ENCODE measurements around the gene TERB2. TPM values are rescaled to one million over a fixed set of nuclear protein-coding genes. Genes with fewer than 3 reads are reported as not detected.
A peak's percentile ranks its signal among the peaks of the same experiment; 100 is the strongest.
"Not testable (repeated sequence)": the region's sequence is repeated elsewhere in the genome, so short reads cannot be mapped to it uniquely, and the experiment has no call there.

Gene TERB2
- total RNA-seq, 1 donor from 2014 or later: not detected

DNA sequence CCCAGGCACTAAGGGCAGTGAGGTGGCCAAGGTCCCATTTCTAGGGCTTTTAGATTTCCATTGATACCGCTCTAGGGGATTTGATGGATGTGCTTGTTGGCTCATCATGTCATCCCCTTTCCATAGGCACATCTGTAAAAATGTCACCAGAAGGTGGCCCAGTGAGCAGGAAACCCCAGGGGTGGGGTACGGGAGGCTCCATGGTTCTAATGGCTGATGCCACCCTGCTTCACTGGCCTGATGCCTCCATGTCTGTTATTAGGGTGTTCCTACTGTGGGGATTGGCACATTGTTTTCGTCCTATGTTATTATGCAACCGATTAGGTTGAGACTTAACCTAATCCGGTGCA, 32.4 kb downstream of the TERB2 start:
- intact Hi-C loops (cut with micrococcal nuclease); DNase-seq; ATAC-seq: not testable (repeated sequence)

DNA sequence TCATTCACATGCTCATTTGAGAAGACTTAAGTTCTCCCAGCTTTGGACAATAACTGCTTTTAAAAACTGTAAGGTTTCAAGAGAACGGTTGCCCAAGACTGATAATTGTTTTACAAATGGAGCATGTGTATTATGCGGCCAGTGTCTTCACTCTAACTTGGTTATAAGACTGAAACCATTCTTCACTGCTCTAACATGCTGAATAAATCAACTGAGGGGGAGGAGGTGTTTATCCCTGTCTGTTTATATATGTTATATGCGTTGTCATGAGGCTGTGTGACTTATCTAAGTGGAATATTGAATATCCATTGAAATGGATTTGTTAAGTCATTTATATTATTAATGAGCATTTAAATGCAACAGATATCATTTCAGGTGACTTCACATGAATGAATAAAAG, 41.1 kb downstream of the TERB2 start:
- DNase-seq; intact Hi-C loops (cut with micrococcal nuclease); ATAC-seq: not testable (repeated sequence)

DNA sequence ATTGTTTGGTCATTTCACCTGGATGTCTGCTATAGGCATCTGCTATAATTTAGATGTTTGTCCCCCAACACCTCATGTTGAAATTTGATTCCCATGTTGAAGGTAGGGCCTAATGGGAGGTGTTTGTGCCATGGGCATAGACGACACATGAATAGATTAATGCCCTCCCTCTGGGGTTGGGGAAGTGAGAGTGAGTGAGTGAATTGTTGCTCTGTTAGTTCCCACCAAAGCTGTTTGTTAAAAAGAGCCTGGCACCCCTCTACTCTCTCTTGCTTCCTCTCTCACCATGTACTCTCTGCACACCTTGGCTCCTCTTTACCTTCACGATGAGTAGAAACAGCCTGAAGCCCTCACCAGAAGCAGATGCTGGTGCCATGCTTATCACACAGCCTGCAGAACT, 42.6 kb downstream of the TERB2 start:
- ATAC-seq (no peak), DNase-seq (no peak)
- intact Hi-C loops (cut with micrococcal nuclease): no loop called here

DNA sequence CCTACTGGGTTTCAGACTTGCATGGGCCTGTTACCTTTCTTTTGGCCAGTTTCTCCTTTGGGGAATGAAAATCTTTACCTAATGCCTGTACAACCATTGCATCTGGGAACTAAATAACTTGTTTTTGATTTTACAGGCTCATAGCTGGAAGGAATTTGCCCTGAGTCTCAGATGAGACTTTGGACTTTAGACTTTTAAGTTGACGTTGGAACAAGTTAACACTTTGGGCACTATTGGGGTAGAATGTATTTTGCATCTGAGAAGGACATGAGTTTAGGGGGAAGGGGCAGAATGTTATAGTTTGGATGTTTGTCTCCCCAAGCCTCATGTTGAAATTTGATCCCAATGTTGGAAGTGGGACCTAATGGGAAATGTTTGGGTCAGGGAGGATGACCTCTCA, 44.7 kb downstream of the TERB2 start:
- ATAC-seq; intact Hi-C loops (cut with micrococcal nuclease); DNase-seq: not testable (repeated sequence)

DNA sequence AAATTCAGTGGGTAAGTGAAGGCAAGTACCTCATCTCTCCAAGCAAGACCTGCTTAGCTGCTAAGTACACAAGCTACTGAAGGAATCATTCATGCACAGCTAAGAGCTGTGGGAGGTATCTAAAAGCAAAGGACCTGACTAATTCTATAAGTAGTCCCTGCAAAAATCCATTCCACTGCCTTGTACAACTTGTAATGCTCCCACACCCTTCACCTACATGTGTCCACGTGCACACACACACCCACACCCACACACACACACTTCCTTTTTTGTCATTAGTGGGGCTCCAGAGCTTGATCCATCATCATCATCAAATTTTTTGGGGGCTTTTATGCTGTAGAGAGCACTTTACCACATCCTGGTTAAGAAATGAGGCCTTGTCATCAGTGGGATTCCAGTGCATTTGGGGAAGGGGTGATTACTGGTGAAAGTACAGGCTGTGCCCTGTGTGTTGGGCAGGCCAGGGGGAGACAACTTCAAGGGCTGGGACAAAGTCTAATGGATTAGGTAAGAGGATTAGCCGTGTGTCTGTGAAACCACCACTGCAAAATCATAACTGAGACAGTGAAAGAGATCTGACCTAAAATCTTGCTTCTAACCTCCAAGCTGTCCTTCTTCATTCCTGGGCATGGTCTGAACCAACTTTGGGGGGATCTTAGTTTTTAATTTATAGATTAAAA, 47.4 kb downstream of the TERB2 start:
- ATAC-seq; DNase-seq; intact Hi-C loops (cut with micrococcal nuclease): not testable (repeated sequence)

DNA sequence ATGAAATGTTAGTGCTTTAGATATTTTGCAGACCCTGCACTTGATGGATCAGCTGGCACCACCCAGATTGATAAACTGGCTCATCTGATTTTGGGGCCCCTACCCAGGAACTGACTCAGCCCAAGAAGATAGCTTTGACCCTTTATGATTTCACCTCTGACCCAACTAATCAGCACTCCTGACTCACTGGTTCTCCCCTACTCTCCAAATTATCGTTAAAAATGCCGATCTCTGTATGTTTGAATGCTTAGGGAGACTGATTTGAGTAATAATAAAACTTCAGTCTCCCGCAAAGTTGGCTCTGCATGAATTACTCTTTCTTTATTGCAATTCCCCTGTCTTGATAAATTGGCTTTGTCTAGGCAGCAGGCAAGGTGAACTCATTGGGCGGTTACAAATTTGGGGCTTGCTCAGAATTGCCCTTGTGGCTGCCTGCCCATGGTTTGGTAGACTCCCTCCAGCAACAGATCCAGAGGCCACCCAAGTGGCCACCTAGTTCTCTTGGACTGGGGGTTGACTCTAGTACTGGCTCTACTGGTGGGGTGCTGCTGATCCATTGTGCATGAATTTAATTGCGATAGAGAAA, 48.2 kb downstream of the TERB2 start:
- intact Hi-C loops (cut with micrococcal nuclease); ATAC-seq; DNase-seq: not testable (repeated sequence)

DNA sequence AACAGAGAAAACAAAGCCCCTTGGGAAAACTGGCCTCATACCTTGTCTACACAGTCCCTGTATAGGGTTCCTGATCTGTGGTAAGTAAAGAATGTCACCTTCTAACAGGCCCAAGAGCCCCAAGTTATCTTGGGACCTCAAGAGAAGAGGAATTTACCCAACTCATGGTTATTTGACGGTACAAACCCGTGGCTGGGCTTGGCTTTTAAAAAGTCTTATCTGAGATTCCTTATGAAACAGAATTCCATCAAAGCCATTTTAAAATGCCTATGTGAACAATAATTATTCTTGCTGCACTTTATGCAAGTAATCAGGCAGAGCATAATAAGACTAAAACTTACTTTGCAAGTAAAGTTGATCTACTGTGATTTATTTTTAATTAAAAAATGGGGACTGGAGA, 52.6 kb downstream of the TERB2 start:
- ATAC-seq (no peak), DNase-seq (no peak)
- intact Hi-C loops (cut with micrococcal nuclease): no loop called here

DNA sequence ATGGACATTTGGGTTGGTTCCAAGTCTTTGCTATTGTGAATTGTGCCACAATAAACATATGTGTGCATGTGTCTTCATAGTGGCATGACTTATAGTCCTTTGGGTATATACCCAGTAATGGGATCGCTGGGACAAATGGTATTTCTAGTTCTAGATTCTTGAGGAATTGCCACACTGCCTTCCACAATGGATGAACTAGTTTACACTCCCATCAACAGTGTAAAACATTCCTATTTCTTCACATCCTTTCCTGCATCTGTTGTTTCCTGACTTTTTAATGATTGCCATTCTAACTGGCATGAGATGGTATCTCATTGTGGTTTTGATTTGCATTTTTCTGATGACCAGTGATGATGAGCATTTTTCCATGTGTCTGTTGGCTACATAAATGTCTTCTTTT, 58.6 kb downstream of the TERB2 start:
- ATAC-seq; DNase-seq; intact Hi-C loops (cut with micrococcal nuclease): not testable (repeated sequence)

DNA sequence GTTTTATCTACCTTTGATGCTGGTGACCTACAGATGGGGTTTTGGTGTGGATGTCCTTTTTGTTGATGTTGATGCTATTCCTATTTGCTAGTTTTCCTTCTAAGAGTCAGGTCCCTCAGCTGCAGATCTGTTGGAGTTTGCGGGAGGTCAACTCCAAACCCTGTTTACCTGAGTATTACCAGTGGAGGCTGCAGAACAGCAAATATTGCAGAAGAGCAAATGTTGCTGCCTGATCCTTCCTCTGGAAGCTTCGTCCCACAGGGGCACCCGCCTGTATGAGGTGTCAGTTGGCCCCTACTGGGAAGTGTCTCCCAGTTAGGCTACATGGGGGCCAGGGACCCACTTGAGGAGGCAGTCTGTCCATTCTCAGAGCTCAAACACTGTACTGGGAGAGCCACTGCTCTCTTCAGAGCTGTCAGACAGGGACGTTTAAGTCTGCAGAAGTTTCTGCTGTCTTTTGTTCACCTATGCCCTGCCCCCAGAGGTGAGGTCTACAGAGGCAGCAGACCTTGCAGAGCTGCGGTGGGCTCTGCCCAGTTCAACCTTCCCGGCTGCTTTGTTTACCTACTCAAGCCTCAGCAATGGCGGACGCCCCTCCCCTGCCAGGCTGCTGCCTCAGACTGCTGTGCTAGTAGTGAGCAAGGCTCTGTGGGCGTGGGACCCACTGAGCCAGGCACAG, 63.9 kb downstream of the TERB2 start:
- not testable (repeated sequence) for ATAC-seq, DNase-seq
- intact Hi-C loops (cut with micrococcal nuclease): loop anchor here (10.0 kb wide), 1 partner anchor 46 kb away; no protein-coding TSS in a partner anchor

DNA sequence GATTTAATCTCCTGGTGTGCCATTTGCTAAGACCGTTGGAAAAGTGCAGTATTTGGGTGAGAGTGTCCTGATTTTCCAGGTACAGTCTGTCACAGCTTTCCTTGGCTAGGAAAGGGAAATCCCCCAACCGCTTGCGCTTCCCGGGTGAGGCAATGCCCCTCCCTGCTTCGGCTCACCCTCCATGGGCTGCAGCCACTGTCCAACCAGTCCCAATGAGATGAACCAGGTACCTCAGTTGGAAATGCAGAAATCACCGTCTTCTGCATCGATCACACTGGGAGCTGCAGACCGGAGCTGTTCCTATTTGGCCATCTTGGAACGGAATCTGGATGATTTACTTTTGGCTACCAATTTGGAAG, 64.4 kb downstream of the TERB2 start:
- not testable (repeated sequence) for DNase-seq, ATAC-seq
- intact Hi-C loops (cut with micrococcal nuclease): loop anchor here (10.0 kb wide), 1 partner anchor 46 kb away; no protein-coding TSS in a partner anchor

DNA sequence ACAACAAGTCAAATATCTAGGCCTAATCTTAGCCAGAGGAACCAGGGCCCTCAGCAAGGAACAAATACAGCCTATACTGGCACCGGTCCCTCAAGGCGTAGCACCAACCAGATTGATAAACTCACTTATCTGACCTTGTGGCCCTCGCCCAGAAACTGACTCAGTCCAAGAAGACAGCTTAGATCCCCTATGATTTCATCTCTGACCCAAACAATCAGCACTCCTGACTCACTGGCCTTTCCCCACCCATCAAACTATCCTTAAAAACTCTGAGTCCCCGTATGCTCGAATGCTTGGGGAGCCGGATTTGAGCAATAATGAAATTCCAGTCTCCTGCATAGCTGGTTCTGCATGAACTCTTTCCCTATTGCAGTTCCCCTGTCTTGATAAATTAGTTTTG, 64.9 kb downstream of the TERB2 start:
- no peak for DNase-seq
- ATAC-seq: no peak
- intact Hi-C loops (cut with micrococcal nuclease): loop anchor here (10.0 kb wide), 1 partner anchor 47 kb away; no protein-coding TSS in a partner anchor

DNA sequence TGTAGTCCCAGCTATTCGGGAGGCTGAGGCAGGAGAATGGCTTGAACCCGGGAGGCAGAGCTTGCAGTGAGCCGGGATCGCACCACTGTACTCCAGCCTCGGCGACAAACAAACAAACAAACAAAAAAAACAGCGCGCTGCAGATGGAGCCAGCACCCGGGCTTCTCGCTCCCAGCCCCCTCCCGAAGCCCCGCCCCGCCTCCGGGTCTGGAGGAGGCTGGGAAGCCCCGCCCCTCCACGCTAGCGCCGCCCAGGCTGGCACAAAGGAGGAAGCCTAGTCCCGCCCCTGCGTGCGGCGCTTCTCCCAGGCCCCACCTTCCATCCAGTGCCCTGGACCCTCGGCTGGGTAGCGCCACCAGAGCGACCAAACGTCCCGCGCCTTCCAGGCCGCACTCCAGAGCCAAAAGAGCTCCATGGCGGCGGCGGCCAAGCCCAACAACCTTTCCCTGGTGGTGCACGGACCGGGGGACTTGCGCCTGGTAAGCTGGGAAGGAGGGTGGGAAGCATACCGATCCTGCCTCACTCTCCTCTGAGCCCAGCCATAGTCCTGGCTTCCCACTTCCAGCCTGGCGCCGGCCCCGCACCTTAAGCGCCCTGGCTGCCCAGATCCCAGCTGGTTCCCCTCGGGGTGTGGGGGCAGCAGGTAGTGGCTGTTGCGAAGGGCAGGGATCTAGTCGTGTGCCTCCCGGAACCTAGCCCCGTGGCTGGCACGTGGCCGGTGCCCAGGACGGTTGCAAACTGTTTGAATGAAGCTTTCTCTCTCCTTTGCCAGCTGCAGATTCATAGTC, 66.6 kb downstream of the TERB2 start, which contains the start of gene SORD:
Gene SORD (plus strand): TSS at position 325 of the 788 bp plus-strand sequence. CDS start 89 bp downstream, at position 414.
- peak; percentile 99 for ATAC-seq
- intact Hi-C loops (cut with micrococcal nuclease): loop anchor here (10.0 kb wide), 1 partner anchor 48 kb away; no protein-coding TSS in a partner anchor
- peak; percentile 98 for DNase-seq

DNA sequence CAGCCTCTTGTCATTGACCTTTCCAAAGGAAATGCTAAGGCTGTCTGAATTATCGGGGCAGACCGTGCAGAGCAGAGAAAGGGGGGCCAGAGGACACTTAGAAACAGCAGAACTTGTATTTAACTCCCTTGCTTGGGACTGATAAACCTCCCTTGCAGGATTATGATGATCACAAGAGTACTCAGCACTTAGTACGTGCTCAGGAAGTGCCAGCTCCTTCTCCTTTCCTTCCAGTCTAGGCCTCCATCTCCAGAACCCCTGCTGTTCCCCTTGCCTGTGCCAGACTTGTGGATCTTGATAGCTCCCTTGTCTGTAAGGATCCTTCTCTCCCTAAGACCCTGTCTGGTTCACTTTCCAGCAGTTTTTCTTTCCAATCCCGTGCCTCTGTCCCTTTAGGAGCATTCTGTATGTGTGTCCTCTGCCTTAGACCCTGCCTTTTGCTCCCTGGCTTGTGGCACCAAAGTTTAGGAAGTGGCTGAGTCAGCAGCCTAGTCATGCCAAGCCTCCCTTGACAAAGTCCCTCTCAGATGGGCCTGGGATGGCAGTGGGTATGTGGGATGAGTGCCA, 67.3 kb downstream of the TERB2 start:
- DNase-seq (no peak), ATAC-seq (peak; percentile 8)
- intact Hi-C loops (cut with micrococcal nuclease): loop anchor here (10.0 kb wide), 1 partner anchor 49 kb away; no protein-coding TSS in a partner anchor

DNA sequence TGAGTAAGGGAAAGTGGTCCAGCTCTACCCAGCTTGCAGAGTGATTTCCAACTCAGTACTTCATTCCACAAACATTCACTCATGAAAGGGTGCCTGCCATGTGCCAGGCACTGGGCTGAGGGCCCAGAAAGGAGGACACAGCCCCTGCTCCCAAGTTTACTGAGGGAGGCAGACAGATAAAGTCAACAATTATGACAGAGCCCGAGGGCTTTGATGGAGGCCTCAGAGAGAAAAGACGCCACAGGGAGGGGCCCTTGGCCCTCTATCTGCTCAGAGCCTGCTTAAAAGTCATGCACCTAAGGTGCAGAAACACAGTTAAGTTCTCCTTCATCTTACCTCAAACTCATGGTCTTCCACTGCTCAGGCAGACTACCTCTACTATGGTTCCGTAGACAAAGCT, 68.2 kb downstream of the TERB2 start:
- peak; percentile 32 for ATAC-seq
- not testable (repeated sequence) for DNase-seq
- intact Hi-C loops (cut with micrococcal nuclease): loop anchor here (10.0 kb wide), 1 partner anchor 50 kb away; no protein-coding TSS in a partner anchor

DNA sequence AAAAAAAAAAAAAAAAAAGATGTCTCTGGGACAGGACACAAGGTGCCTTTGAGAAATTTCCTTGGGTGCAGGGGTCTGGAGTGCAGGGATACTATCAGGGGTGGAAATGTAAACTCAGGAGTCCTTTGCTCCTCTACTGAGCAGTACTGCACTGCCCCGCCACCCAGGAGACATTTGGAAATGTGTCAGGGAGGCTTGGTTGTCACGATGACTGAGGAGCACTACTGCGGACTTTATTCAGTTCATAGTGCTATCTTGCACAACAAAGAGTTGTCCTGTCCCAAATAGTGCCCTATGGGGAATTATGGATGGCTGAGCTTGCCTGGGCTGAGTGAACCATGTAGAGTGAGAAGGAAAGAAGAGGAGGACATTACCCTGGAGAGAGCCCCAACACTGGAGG, 69.1 kb downstream of the TERB2 start:
- ATAC-seq, DNase-seq: not testable (repeated sequence)
- intact Hi-C loops (cut with micrococcal nuclease): loop anchor here (10.0 kb wide), 1 partner anchor 51 kb away; no protein-coding TSS in a partner anchor

DNA sequence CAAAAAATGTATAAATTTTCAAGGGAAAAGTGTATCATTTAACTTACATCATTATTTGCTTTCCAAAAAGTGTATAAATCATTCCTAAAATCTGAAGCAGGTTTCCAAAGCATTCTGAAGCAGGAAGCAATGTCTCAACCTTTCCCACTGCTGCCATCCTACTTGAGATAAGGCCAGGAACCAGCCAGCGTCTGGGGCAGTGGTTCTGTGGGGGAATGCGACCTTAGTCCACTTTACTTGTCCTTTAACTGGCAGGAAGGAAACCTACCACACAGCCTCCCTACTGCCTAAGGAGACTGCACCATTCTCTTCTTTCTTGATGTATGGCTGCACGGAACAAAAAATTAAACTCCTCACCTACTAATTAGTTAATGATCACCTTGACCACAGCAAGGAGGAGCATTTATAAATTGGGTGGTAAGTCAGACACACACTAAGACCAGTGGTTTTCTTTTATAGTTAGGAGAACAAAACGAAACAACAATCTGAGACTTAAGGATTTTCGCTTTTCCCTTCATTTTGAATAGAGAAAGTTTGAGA, 70.2 kb downstream of the TERB2 start:
- no peak for ATAC-seq
- intact Hi-C loops (cut with micrococcal nuclease): loop anchor here (10.0 kb wide), 1 partner anchor 52 kb away; no protein-coding TSS in a partner anchor
- no peak for DNase-seq

DNA sequence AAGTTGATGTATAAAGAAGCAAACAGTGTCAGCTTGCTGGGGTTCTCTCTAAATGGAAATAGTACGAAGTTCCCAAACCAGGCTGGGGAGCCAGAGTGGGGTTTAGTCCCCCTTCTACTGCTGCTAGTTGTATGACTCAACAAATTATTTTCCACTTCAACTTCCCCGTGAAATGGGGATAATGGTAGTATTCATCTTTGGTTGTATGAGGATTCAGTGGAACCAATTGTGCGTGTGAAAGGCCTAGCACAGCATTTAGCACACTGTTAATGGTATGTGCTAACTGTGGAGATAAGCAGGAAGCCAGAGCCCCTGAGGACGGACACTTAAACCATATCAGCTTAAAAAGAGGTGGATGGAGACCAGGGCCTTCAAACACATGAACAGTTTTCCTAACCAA, 70.7 kb downstream of the TERB2 start:
- no peak for ATAC-seq
- intact Hi-C loops (cut with micrococcal nuclease): loop anchor here (10.0 kb wide), 1 partner anchor 52 kb away; no protein-coding TSS in a partner anchor

More for the DNA sequence above, 70.7 kb downstream of the TERB2 start:
- no peak for DNase-seq
